GM12891 (cell line): ENCODE results near the gene AVEN.

ENCODE experiments used
- POLR2A ChIP-seq: IDR thresholded peaks from 2 replicates; pipeline ENCODE4 v1.6.1; 2011; ENCODE audit warnings: low read depth, low read length, control low read depth
- SPI1 ChIP-seq: IDR thresholded peaks from 2 replicates; pipeline ENCODE4 v1.6.1; 2011; ENCODE audit warnings: low read depth, low read length, control low read depth
- TAF1 ChIP-seq: IDR thresholded peaks from 2 replicates; pipeline ENCODE4 v1.6.1; 2011; ENCODE audit warnings: low read depth, low read length, control low read depth

DNA sequence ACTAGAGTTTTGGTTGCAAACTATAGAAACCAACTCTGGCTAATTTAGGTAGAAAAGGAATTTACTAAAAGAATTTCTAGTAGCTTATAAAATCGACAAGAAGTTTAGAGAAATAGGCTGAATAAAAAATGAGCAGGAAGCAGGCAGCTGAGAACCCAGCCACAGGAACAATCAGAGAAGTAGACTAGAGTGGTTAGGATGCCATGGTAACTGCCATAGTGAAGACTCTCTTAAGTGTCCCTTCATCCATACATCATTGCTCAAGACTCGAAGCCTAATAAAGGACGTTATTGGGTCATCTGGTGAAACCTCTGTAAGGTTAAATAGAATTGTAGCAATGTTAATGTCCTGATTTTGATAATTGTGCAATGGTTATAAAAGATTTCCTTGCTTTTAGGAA lies 13.8 kb downstream of the AVEN start:
- no peak for TF ChIP-seq TAF1
- no peak for TF ChIP-seq SPI1
- TF ChIP-seq POLR2A: no peak
